GM18909 (cell line): ENCODE measurements around the gene NPAS2.

Source experiments
- ATAC-seq: cut with Tn5 transposase; IDR thresholded peaks from one replicate; pipeline ENCODE4 v1.9.1; 2021; ENCODE audit warnings: mild to moderate bottlenecking; ENCODE audit not compliant: unreplicated experiment, poor library complexity

Gene NPAS2

DNA sequence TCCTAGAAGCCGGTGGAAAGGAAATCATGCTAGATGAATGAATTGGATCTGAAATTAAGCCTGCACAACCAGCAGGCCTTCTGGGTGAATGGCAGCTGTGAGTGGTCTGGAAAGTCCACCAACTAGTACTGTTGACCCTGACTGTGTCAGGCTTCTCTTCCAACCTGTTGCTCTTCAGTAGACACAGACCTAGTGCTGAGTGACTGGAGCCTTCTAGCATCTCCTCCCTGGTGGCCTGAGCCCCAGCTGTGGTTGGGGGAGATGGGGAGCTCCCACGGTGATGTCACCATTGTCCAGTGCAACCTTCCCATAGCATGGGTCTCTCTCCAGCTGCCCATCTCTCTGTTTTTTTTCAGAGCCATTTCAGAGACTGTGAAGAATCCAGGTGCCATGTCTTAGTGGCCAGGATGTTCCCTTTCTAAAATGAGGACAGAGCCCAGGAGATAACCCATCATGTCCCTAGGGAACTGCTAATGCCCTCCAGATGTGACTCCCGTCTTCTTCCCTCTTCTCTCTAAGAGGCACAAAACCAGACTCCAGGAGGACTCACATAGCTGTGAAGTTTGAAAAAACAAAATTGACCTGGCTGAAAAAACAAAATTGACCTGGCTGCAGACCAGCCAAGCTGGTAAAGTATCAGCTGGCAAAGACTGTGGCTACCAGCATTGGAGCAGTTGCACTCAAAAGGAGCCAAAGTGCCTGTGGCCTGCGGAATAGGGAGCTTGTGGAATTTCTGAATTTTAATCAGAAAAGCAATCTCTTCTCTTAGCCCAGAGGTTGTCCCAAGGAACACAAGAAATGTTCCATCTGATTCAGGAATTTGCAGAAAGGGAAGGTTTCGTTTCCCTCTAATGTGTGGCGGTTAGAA lies 114.8 kb downstream of the NPAS2 start:
- ATAC-seq = no peak

DNA sequence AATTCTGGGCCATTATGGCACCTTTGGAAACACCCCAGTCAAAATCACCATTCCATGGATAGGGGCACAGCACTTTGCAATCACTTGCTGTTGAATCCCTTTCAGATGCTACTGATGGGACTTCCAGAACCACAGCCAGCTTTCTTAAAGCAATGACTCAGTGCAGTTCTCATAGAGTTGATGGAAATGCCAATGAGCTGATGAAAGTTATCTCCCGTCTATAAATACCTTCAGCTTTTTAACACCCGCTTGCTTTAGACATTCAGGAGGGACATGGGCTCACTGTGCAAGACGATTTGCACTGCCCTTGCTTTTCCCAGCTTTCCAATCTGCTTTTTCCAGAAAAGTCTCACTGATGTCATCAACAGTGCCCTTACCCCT lies 115.4 kb downstream of the NPAS2 start:
- no peak for ATAC-seq

- ATAC-seq = no peak
Observed at GRCh38 chr2:100936070-100936741, 116.3 kb downstream of the NPAS2 start.

DNA sequence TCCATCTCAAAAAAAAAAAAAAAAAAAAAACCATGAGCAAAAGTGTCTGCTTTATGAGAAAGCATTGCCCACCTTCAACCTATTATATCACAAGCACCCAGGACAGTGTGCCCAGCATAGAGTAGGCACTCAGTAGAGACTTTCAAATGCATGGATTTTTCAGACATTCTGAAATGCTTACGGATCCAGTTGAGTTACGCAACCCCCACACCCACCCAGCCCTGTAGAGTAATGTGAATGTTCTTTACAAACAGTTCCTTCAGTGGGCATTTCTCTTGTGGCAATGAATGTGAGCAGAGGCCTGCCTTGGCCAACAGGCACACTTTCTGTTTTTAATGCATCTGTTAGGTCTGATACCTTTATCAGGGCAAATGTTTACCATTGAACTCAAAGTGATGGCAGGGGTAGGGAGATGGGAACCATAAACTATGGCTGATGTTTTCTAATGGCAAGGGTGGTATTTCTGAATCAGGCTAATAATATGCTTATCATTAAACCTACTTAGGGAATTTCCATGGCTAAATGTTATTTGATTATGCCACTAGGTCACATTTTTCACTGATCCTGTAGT lies 117.1 kb downstream of the NPAS2 start:
- ATAC-seq = no peak

DNA sequence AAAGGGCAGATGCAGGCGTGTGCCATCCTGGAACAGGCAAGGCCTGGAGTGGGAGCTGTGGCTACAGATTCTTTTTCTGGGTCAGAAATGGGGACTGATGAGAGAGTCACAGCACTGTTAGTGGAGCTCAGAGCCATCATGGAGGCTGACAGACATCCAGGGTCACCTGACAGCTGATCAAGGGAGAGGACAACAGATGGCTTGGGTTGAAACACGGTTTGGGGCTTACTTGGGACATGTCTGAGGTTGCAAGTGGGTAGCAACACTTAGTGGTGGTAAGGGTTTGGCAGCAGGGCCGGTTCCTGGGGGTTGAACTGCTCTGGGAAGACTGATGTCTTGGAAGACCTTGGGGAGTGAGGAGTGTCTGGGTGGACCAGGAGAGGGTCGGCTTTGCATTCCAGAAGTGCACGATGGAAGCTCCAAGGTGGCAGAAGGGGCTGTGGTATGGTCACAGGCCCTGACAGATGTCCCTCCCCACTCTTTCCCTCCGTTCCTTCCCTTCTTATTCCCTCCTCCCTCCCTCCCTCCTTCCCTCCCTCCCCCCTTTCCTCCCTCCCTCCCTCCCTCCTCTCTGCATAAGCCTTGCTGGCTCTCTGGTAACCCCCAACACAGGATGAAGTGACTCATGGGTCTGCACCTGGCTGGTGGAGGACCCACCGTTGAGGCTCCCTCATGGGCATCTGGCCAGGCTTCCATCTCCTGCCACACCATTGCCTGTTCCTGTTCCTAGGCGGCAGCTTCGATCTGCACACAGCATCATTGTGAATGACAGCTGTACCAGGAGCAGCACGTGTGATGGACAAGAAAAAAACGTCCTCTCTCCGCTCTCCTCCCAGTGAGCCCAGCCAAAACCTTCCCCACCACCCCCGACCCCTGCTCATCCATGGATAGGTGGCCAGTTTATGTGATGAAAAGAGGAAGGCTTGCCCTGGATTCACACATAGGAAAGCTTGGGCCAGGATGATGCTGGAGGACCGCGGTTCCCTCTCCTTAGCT lies 118.4 kb downstream of the NPAS2 start:
- no peak for ATAC-seq

DNA sequence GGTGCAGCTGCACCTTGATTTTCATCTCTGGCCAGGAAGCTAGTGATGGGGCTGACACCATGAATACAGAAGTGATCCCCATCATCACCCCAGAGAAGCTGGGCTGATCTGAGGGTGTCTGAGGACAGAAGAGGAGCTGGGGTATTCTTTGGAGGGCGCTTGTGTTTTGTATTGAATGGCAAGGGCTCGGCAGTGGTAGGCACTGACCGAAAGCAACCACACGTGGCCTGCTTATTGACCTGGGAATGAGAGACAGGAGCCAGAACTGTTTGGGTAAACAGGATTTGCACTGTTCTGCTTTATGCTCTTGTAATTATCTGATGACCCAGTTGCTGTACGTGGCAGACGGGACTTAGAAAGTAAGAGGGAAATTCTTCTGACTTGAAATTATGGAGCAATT lies 119.5 kb downstream of the NPAS2 start:
- no peak for ATAC-seq

GRCh38 chr2:100940240-100940639 lies 120.3 kb downstream of the NPAS2 start:
- ATAC-seq = no peak

- no peak for ATAC-seq
Observed at GRCh38 chr2:100940766-100941645, 121.1 kb downstream of the NPAS2 start.

DNA sequence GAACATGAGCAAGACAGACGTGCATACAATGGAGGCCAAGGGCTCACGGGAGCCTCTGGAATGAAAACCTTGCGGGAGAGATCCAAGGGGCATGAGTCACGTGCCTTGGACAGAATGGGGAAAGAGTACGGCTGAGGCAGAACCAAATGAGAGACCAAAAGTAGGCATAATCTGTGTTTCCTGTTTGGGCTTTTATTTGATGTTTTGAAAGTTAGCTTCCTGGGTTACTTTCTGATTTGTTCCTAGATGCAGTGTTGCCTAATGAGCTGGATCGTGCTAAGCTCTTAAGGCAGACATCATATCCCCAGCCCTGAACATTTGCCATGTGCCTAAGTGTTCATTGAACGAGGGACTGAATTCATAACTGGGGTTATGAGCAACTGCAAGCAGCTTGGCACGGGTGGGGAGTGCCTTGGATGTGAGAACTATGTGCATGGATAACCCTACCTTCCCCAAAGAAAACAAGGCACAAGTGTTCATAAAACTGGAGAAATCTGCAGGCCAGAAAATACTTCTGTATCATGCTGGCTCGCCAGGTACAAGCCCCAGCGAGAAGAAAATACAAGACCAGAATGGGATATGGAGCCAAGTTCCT lies 121.8 kb downstream of the NPAS2 start:
- no peak for ATAC-seq

DNA sequence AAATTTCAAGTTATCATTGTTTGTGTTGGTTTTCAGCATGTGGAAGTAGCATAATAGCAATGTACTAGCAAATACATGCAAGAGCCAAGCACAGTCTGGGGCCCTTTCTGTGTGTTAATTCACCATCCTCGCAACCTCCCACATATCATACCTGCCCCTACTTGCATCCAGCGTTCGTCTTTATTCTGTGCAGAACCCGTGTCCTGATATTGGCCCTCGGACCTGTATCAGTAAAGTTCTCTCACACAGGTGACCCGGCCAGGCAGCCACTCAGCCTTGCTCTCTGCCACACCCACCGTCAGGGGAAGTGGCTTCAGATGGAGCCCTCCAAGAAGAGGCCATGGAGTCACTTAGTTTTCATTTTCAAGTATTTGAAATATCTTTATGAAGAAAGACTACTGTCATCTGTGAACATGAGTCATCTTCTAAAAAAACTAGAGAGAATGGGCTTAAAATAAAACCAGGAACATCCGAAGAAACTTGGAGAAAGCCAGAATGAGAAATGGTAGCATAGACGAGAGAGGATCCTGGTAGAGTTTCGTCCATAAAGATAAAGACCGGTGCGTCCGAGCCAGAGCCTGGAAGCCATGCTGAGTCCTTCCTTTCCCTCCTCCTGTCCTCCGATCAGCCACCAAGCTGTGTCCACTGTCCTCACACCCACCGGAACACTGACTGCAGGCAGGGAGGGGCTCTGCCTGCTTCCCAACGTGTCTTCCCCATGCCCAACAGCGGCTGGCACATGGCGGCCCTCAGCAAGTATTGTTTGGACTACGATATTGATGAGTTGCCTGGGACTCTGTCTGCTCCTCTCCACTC lies 124.9 kb downstream of the NPAS2 start:
- ATAC-seq = no peak

GRCh38 chr2:100945433-100945740 lies 125.4 kb downstream of the NPAS2 start:
- no peak for ATAC-seq

- ATAC-seq = no peak
Observed at GRCh38 chr2:100945930-100946607, 126.1 kb downstream of the NPAS2 start.

GRCh38 chr2:100948942-100949811 lies 129.2 kb downstream of the NPAS2 start:
- ATAC-seq = no peak

DNA sequence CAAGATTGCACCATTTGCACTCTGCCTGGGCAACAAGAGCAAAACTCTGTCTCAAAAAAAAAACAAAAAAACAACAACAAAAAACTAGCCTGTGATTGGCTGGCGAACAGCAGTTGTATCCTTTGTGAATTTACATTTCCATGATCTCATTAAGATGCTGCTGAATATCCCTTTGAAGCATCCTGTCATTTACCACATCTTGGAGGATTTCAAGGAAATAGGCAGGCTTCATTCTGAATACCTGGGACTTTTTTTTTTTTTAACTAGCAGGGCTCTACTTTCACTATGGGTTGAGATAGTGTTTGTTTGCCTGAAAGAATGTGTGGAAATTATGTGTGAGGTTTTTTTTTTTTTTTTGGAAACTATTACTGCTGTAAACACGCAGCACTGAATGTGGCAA lies 132.6 kb downstream of the NPAS2 start:
- ATAC-seq = no peak

GRCh38 chr2:100953406-100954043 lies 133.6 kb downstream of the NPAS2 start:
- ATAC-seq = no peak

- no peak for ATAC-seq
Observed at GRCh38 chr2:100954044-100954420, 134.1 kb downstream of the NPAS2 start.
